Measurements from ENCODE around the gene EFEMP2.

EFEMP2 gene

GRCh38 chr11:65859812-65860277 lies 12.8 kb downstream of the EFEMP2 start:
- no peak for DNase-seq (ENCODE audit: low spot score)
- no peak overlapping the region for H2BK120ac ChIP-seq (ENCODE audit: low read depth, low read length)
- peak overlapping the region; percentile 95 for H3K9ac ChIP-seq (ENCODE audit: low read depth, low read length, poor library complexity)
- peak overlapping the region; percentile 95 for H2BK5ac ChIP-seq (ENCODE audit: low read length)
- H3K4ac ChIP-seq (ENCODE audit: low read length) = no peak overlapping the region
- no peaks in the 10 kb centered on the region for H3K27me3 ChIP-seq (ENCODE audit: control insufficient read depth in 3 of 3, insufficient read depth in 3 of 3, low read depth in 1 of 3, low read length in 3 of 3)
- WGBS, 2 donors (ENCODE audit: extremely low coverage in 2 of 2, insufficient read length in 2 of 2, insufficient replicate concordance in 1 of 2) = no CpG with 5 or more reads among the region's 16 CpGs
- H3K23ac ChIP-seq (ENCODE audit: low read depth, low read length, poor library complexity) = peak overlapping the region; percentile 95
- H3K79me1 ChIP-seq (ENCODE audit: low read depth, low read length) = peaks cover 37% of the 10 kb centered on the region
- H3K14ac ChIP-seq (ENCODE audit: low read length) = no peak overlapping the region
- no peak overlapping the region for H4K8ac ChIP-seq (ENCODE audit: low read depth, low read length)
- peak overlapping the region; percentile 93 for H3K18ac ChIP-seq (ENCODE audit: low read length)
- H2BK12ac ChIP-seq (ENCODE audit: low read length) = peak overlapping the region; percentile 11
- peaks cover 49 to 55% of the 10 kb centered on the region in 2 donors for H3K36me3 ChIP-seq (replicated peaks in 1 of 2; ENCODE audit: control insufficient read depth in 2 of 2, insufficient read depth in 2 of 2, low read length in 2 of 2)
- H2AK5ac ChIP-seq (ENCODE audit: low read depth, low read length) = peak overlapping the region; percentile 20
- no peak overlapping the region for H2BK15ac ChIP-seq (ENCODE audit: low read length)
- peak overlapping the region; percentile 91 for H3K27ac ChIP-seq (replicated peaks; ENCODE audit: low read length)
- peak overlapping the region; percentile 75 for H2AFZ ChIP-seq (ENCODE audit: low read length)
- peak overlapping the region; percentile 6 for H4K91ac ChIP-seq (ENCODE audit: low read depth, low read length, poor library complexity)
- H3K9me3 ChIP-seq (replicated peaks in 1 of 2; ENCODE audit: control insufficient read depth in 2 of 2, insufficient read depth in 1 of 2, low read depth in 1 of 2, low read length in 2 of 2) = no peaks in the 10 kb centered on the region
- H3K4me1 ChIP-seq (ENCODE audit: control insufficient read depth in 2 of 2, insufficient read depth in 1 of 2, low read depth in 1 of 2, low read length in 2 of 2) = peaks cover 8 to 17% of the 10 kb centered on the region in 2 donors
- H3K4me3 ChIP-seq (ENCODE audit: low read length in 2 of 2) = peak overlapping the region; percentile 83 to 92
- peak overlapping the region; percentile 99 for H3K4me2 ChIP-seq (ENCODE audit: insufficient read depth, low read length, poor library complexity, severe bottlenecking)

GRCh38 chr11:65859095-65859811 lies 13.3 kb downstream of the EFEMP2 start:
- H3K27ac ChIP-seq (replicated peaks; ENCODE audit: low read length) = peak overlapping the region; percentile 91
- H4K91ac ChIP-seq (ENCODE audit: low read depth, low read length, poor library complexity) = peak overlapping the region; percentile 6
- H2BK15ac ChIP-seq (ENCODE audit: low read length) = no peak overlapping the region
- no peak overlapping the region for H2BK12ac ChIP-seq (ENCODE audit: low read length)
- no peak overlapping the region for H3K4ac ChIP-seq (ENCODE audit: low read length)
- H3K79me1 ChIP-seq (ENCODE audit: low read depth, low read length) = peaks cover 39% of the 10 kb centered on the region
- peak overlapping the region; percentile 95 for H2BK5ac ChIP-seq (ENCODE audit: low read length)
- H3K14ac ChIP-seq (ENCODE audit: low read length) = no peak overlapping the region
- no peaks in the 10 kb centered on the region for H3K27me3 ChIP-seq (ENCODE audit: control insufficient read depth in 3 of 3, insufficient read depth in 3 of 3, low read depth in 1 of 3, low read length in 3 of 3)
- H3K4me1 ChIP-seq (ENCODE audit: control insufficient read depth in 2 of 2, insufficient read depth in 1 of 2, low read depth in 1 of 2, low read length in 2 of 2) = peaks cover 8 to 17% of the 10 kb centered on the region in 2 donors
- H4K8ac ChIP-seq (ENCODE audit: low read depth, low read length) = no peak overlapping the region
- H3K4me2 ChIP-seq (ENCODE audit: insufficient read depth, low read length, poor library complexity, severe bottlenecking) = peak overlapping the region; percentile 99
- no CpG with 5 or more reads among the region's 46 CpGs for whole genome bisulfite sequencing, 2 donors (ENCODE audit: extremely low coverage in 2 of 2, insufficient read length in 2 of 2, insufficient replicate concordance in 1 of 2)
- peaks cover 49 to 55% of the 10 kb centered on the region in 2 donors for H3K36me3 ChIP-seq (replicated peaks in 1 of 2; ENCODE audit: control insufficient read depth in 2 of 2, insufficient read depth in 2 of 2, low read length in 2 of 2)
- peak overlapping the region; percentile 75 for H2AFZ ChIP-seq (ENCODE audit: low read length)
- peak overlapping the region; percentile 20 for H2AK5ac ChIP-seq (ENCODE audit: low read depth, low read length)
- H2BK120ac ChIP-seq (ENCODE audit: low read depth, low read length) = no peak overlapping the region
- DNase-seq (ENCODE audit: low spot score) = peak; percentile 100
- H3K9me3 ChIP-seq (replicated peaks in 1 of 2; ENCODE audit: control insufficient read depth in 2 of 2, insufficient read depth in 1 of 2, low read depth in 1 of 2, low read length in 2 of 2) = no peaks in the 10 kb centered on the region
- H3K18ac ChIP-seq (ENCODE audit: low read length) = peak overlapping the region; percentile 93
- peak overlapping the region; percentile 95 for H3K9ac ChIP-seq (ENCODE audit: low read depth, low read length, poor library complexity)
- peak overlapping the region; percentile 95 for H3K23ac ChIP-seq (ENCODE audit: low read depth, low read length, poor library complexity)
- peak overlapping the region; percentile 83 to 92 for H3K4me3 ChIP-seq (ENCODE audit: low read length in 2 of 2)

- Histone ChIP-seq H3K79me1 (ENCODE audit: low read depth, low read length) (peaks cover 41% of the 10 kb centered on the region), H4K8ac (ENCODE audit: low read depth, low read length) (no peak overlapping the region), H3K9ac (ENCODE audit: low read depth, low read length, poor library complexity) (no peak overlapping the region), H2AK5ac (ENCODE audit: low read depth, low read length) (no peak overlapping the region), H3K4me2 (ENCODE audit: insufficient read depth, low read length, poor library complexity, severe bottlenecking) (peak overlapping the region; percentile 97), H3K4me3 (ENCODE audit: low read length in 2 of 2) (peak overlapping the region; percentile 54 to 83), H3K18ac (ENCODE audit: low read length) (no peak overlapping the region), H3K27ac (replicated peaks; ENCODE audit: low read length) (peak overlapping the region; percentile 82), H3K4ac (ENCODE audit: low read length) (no peak overlapping the region), H2BK120ac (ENCODE audit: low read depth, low read length) (no peak overlapping the region), H4K91ac (ENCODE audit: low read depth, low read length, poor library complexity) (no peak overlapping the region), H3K9me3 (replicated peaks in 1 of 2; ENCODE audit: control insufficient read depth in 2 of 2, insufficient read depth in 1 of 2, low read depth in 1 of 2, low read length in 2 of 2) (no peaks in the 10 kb centered on the region), H2BK12ac (ENCODE audit: low read length) (no peak overlapping the region), H3K36me3 (replicated peaks in 1 of 2; ENCODE audit: control insufficient read depth in 2 of 2, insufficient read depth in 2 of 2, low read length in 2 of 2) (peaks cover 49 to 55% of the 10 kb centered on the region in 2 donors), H3K23ac (ENCODE audit: low read depth, low read length, poor library complexity) (no peak overlapping the region), H2AFZ (ENCODE audit: low read length) (peak overlapping the region; percentile 63), H3K14ac (ENCODE audit: low read length) (no peak overlapping the region), H2BK5ac (ENCODE audit: low read length) (no peak overlapping the region), H3K4me1 (ENCODE audit: control insufficient read depth in 2 of 2, insufficient read depth in 1 of 2, low read depth in 1 of 2, low read length in 2 of 2) (peaks cover 8 to 17% of the 10 kb centered on the region in 2 donors), H3K27me3 (ENCODE audit: control insufficient read depth in 3 of 3, insufficient read depth in 3 of 3, low read depth in 1 of 3, low read length in 3 of 3) (no peaks in the 10 kb centered on the region), H2BK15ac (ENCODE audit: low read length) (no peak overlapping the region)
- WGBS, 2 donors (ENCODE audit: extremely low coverage in 2 of 2, insufficient read length in 2 of 2, insufficient replicate concordance in 1 of 2) = no CpG with 5 or more reads among the region's 10 CpGs
- no peak for DNase-seq (ENCODE audit: low spot score)
Measured at GRCh38 chr11:65858681-65859087, 13.9 kb downstream of the EFEMP2 start.

Data from neuronal stem cell (in vitro differentiated cells).